VCaP (cell line): ENCODE data around the gene SIGMAR1.

Experiments
- H3K27ac ChIP-seq: fragments of 450-650 bp; 2 replicates; pipeline ENCODE4 v1.5.1; 2017
- TF ChIP-seq, protein P1 (sequence below): fragments of 450-650 bp; conservative IDR thresholded peaks from 2 replicates; pipeline ENCODE4 v1.5.1; 2017; ENCODE audit warnings: mild to moderate bottlenecking, moderate library complexity

The SIGMAR1 gene

DNA sequence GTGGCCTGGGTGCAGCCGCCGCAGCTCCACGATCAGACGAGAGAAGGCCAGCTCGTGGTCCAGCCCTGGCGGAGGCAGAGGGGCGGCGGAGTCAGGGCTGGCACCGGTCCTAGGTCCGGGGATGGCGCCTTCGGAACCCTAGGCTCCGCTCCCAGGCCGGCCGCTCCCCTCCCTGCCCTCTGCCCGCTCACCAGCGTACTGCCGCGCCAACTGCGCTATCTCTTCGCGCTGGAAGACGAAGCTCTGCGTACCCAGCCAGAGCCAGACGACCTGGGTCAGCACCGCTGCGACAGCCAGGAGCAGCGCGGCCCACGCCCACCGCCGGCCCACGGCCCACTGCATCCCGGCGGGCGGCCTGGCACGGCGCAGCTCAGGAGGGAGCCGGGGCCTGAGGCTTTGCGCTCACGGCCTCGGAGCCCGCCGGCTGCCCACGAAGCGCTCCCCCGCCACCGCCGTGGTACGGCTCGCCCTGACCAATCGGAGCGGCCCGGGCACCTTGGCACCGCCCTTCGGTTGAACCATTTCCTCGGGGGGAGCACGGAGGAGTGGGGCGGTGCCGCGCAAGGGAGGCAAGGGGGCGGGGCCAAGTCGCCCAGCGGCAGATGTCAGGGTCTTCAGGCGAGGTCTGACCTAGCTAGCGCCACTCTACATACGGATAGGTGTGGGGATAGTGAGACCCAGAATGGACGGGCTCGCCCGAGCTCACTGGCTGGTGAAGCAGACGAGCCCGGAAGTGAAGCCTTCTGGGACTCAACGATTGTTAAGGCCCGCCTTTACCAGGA is at the start of gene SIGMAR1:
SIGMAR1 (minus strand) TSS at position 432 of the 782 bp plus-strand sequence; CDS start at position 342, 90 bp downstream.
- H3K27ac ChIP-seq: peak within 1 kb of the TSS; percentile 92
- TF ChIP-seq, protein P1, sequence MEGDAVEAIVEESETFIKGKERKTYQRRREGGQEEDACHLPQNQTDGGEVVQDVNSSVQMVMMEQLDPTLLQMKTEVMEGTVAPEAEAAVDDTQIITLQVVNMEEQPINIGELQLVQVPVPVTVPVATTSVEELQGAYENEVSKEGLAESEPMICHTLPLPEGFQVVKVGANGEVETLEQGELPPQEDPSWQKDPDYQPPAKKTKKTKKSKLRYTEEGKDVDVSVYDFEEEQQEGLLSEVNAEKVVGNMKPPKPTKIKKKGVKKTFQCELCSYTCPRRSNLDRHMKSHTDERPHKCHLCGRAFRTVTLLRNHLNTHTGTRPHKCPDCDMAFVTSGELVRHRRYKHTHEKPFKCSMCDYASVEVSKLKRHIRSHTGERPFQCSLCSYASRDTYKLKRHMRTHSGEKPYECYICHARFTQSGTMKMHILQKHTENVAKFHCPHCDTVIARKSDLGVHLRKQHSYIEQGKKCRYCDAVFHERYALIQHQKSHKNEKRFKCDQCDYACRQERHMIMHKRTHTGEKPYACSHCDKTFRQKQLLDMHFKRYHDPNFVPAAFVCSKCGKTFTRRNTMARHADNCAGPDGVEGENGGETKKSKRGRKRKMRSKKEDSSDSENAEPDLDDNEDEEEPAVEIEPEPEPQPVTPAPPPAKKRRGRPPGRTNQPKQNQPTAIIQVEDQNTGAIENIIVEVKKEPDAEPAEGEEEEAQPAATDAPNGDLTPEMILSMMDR: no peak

DNA sequence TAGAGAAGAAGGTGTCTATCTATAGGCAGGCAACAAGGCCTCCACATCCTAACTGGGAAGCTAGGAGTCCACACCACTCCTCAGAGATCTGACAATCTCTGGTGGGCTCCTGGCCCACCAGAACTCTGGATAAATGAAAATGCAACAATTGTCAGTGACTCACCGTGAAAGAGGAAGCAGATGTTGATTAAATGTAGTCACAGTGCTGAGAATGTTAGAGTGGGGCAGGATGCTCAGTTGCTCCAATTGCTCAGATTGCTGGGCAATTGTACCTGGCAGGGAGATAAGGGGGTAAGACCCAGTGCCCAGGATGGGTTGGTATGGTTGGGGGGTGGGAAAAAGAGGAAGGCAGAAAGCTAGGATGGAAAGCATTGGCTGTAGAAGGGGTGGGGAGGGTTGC is 49.1 kb upstream of the SIGMAR1 start:
- TF ChIP-seq, protein P1: no peak
- no peak overlapping the region for H3K27ac ChIP-seq

DNA sequence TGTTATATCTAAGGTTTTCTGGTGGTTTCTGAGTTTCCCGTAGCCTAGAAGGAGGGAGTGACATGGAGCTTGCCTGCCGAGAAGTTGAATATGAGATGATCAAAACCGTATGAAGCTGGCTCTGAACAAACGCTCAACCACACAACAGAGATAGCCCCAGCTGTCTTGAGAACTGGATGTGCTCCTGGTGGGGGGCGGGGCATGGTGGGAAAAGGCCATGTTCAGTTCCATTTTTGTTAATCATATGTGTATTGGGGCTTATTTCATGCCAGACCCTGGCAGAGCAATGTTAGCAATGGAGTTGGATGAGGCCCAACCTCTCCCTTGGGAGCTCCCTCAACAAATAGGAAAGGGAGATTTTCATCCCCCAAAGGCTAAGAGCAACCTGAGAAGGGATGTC is 48.6 kb upstream of the SIGMAR1 start:
- TF ChIP-seq, protein P1: no peak
- H3K27ac ChIP-seq: no peak overlapping the region

DNA sequence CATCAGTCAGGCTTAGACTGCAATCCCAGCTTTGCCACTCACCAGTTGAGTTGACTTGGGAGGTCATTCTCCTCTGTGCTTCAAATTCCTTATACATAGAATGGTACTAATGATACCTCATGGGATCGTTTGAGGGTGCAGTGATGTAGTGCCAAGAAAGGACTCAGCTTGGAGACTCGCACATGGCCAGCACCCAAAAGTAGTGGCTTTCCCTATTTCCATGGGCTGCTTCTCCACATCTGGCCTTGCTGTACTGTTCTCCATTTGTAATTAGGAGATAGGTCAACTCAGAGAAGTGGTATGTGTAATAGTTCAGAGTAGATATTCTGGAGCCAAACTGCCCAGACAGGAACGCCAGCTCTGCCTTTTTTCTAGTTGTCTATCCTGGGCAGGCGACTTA is 48.0 kb upstream of the SIGMAR1 start:
- H3K27ac ChIP-seq: no peak overlapping the region
- TF ChIP-seq, protein P1: no peak

DNA sequence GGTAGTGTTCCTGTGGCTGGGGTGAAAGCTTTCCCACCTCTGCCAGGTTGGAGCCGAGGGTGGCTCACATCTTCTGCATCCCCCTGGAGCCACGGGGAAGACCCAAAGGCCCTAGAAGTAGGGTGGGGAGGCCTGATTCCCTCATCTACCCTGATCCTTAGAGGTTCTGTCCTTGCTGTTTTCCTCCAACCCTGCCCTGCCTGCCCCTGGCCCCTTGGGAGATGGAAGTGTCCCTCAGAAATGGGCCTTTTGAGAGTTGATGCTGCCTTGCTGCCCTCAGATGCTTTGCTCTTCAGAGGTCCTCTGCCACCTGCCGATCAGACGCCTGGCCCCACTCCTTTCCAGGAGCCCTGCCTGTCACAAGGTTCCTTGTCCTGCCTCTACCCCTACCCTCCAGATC is 47.2 kb upstream of the SIGMAR1 start:
- H3K27ac ChIP-seq: no peak overlapping the region
- TF ChIP-seq, protein P1: no peak

DNA sequence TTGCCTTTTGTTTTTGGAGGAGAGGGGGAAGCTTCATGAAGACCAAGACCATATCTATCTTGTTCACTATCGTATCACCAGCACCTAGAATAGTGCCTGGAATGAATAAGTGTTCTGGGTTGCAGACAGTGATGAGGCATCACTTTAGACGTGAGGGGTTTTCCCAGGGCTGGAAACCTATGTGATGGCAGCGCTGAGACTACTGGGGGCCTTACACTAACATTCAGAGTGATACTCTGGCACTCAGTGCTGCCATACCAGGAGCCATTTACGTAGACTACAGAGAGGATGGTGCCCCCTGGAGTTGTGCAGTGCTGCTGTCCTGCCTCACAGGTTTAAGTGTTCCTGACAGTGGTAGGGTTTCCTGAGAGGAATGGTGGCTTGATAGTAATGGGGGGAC is 46.6 kb upstream of the SIGMAR1 start:
- H3K27ac ChIP-seq: no peak overlapping the region
- TF ChIP-seq, protein P1: no peak

DNA sequence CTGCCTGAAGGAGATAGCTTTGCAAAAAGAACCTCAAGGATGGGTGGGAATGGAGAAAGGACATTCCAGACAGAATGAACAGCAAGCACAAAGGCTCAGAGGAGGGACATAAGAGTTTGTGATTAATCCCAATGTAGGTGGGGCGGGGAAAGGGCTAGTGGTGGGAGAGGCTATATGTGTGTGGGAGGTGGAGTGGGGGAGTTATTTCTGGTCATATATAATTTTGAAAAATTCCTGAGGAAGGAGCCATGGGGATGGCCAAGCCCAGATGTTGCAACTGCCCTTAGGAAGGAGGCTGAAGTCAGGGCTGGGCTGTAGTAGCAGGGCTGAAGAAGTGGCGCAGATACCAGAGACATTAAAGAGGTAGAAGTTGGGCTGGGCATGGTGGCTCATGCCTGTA is 38.3 kb upstream of the SIGMAR1 start:
- H3K27ac ChIP-seq: no peak overlapping the region
- TF ChIP-seq, protein P1: no peak
